A673 (cell line): ENCODE measurements around the gene SLC12A7. TPM values are rescaled to one million over a fixed set of nuclear protein-coding genes. Genes with fewer than 3 reads are reported as not detected.
"Not testable (repeated sequence)": the region's sequence is repeated elsewhere in the genome, so short reads cannot be mapped to it uniquely, and the experiment has no call there.

Experiments used
- BruUV-seq: library from RNA; stranded (reverse); fragments of 400-500 nt; replicated peaks from 2 replicates; lab custom pipeline; 2021; lab: Mats Ljungman, UMichigan
- CTCF ChIA-PET: fragments of 300-600 bp; sonication (Branson Sonifier 250); formaldehyde crosslinking; loops from one replicate; lab custom pipeline; 2022; ENCODE audit warnings: antibody characterized with exemption; lab: Charles Lee
- POLR2A ChIA-PET: fragments of 300-600 bp; sonication (Branson Sonifier 250); formaldehyde crosslinking; loops from one replicate; lab custom pipeline; 2022; ENCODE audit warnings: antibody characterized with exemption; ENCODE audit not compliant: low non-redundant PET; lab: Charles Lee
- DNase-seq: peaks from one replicate; pipeline ENCODE4 v3.0.0-alpha.2; 2015; ENCODE audit warnings: low spot score
- H3K27ac ChIP-seq: fragments of 200-600 bp; sonication (generic); 2 replicates; pipeline ENCODE4 v1.5.1; 2016; ENCODE audit warnings: mixed run types, low read depth, mild to moderate bottlenecking, mixed read lengths, antibody characterized with exemption, low read length; ENCODE audit not compliant: poor library complexity, severe bottlenecking
- H3K27me3 ChIP-seq: fragments of 200-600 bp; sonication (generic); replicated peaks from 2 replicates; pipeline ENCODE4 v1.6.1; 2017; ENCODE audit warnings: mixed run types, low read depth, mild to moderate bottlenecking, mixed read lengths, antibody characterized with exemption, low read length; ENCODE audit not compliant: insufficient read depth, poor library complexity
- H3K36me3 ChIP-seq: fragments of 200-600 bp; sonication (generic); 2 replicates; pipeline ENCODE4 v1.6.1; 2016; ENCODE audit warnings: mixed run types, mild to moderate bottlenecking, mixed read lengths, antibody characterized with exemption, low read length; ENCODE audit not compliant: insufficient read depth, poor library complexity, severe bottlenecking
- H3K4me1 ChIP-seq: fragments of 200-600 bp; sonication (generic); 2 replicates; pipeline ENCODE4 v1.6.1; 2017; ENCODE audit warnings: mixed run types, mild to moderate bottlenecking, mixed read lengths, antibody characterized with exemption, low read length; ENCODE audit not compliant: insufficient read depth, poor library complexity, severe bottlenecking
- H3K4me3 ChIP-seq: fragments of 200-600 bp; sonication (generic); 2 replicates; pipeline ENCODE4 v1.5.1; 2016; ENCODE audit warnings: low read depth, mixed run types, mild to moderate bottlenecking, mixed read lengths, low read length; ENCODE audit not compliant: poor library complexity, severe bottlenecking
- H3K9me3 ChIP-seq: fragments of 200-600 bp; sonication (generic); 2 replicates; pipeline ENCODE4 v1.6.1; 2016; ENCODE audit warnings: mixed run types, low read depth, mild to moderate bottlenecking, mixed read lengths, antibody characterized with exemption, low read length; ENCODE audit not compliant: poor library complexity, severe bottlenecking
- EZH2 ChIP-seq: fragments of 200-600 bp; sonication (generic); IDR thresholded peaks from 2 replicates; pipeline ENCODE4 v1.6.1; 2017; ENCODE audit warnings: borderline replicate concordance, low read depth, mild to moderate bottlenecking, mixed read lengths, antibody characterized with exemption, low read length; ENCODE audit not compliant: poor library complexity, severe bottlenecking
- intact Hi-C: fragments of 100-400 bp; cut with micrococcal nuclease; formaldehyde crosslinking; loops from one replicate; pipeline ENCODE4 v1.10.0; 2022; ENCODE audit not compliant: unreplicated experiment
- total RNA-seq: library from RNA; stranded (reverse); gene quantifications from 2 replicates; pipeline ENCODE4 v1.2.3, GENCODE V29; 2021
- TF ChIP-seq, protein P1 (sequence below): fragments of 300-800, 200-600 bp; sonication (generic); conservative IDR thresholded peaks from 2 replicates; pipeline ENCODE4 v1.5.1; 2017; ENCODE audit warnings: low read depth, mild to moderate bottlenecking, antibody characterized with exemption, low read length, moderate library complexity, mixed read lengths

SLC12A7 gene
- total RNA-seq, 1 experiment from 2014 or later, result 45.2 TPM

DNA sequence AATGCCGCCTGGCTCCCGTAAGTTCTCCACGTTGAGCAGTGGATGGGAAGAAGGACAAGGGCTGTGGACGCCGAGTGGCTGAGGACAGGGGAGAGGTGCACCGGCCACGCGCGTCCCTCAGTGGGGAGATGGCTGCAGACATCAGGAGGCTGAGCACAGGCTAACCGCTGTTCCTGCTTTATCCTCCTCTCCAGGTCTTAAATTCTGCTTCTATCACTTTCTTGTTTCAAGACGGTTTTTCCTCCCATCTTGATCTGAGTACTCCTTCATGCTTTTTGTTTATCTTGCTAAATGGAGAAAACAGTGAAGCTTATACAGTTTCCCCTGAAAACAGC lies 47.4 kb upstream of the SLC12A7 start:
- intact Hi-C loops, result no loop called here
- Histone ChIP-seq H3K9me3 (no peaks in the 10 kb centered on the region), H3K27me3 (peaks cover 19% of the 10 kb centered on the region), H3K36me3 (no peaks in the 10 kb centered on the region), H3K4me3 (no peak overlapping the region), H3K27ac (no peak overlapping the region), H3K4me1 (no peaks in the 10 kb centered on the region)
- TF ChIP-seq EZH2, result no peak
- TF ChIP-seq, protein P1, sequence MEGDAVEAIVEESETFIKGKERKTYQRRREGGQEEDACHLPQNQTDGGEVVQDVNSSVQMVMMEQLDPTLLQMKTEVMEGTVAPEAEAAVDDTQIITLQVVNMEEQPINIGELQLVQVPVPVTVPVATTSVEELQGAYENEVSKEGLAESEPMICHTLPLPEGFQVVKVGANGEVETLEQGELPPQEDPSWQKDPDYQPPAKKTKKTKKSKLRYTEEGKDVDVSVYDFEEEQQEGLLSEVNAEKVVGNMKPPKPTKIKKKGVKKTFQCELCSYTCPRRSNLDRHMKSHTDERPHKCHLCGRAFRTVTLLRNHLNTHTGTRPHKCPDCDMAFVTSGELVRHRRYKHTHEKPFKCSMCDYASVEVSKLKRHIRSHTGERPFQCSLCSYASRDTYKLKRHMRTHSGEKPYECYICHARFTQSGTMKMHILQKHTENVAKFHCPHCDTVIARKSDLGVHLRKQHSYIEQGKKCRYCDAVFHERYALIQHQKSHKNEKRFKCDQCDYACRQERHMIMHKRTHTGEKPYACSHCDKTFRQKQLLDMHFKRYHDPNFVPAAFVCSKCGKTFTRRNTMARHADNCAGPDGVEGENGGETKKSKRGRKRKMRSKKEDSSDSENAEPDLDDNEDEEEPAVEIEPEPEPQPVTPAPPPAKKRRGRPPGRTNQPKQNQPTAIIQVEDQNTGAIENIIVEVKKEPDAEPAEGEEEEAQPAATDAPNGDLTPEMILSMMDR, result no peak
- CTCF ChIA-PET, result no interaction called here
- no TSS peak for BruUV-seq
- DNase-seq, result no peak
- POLR2A ChIA-PET, result no interaction called here

DNA sequence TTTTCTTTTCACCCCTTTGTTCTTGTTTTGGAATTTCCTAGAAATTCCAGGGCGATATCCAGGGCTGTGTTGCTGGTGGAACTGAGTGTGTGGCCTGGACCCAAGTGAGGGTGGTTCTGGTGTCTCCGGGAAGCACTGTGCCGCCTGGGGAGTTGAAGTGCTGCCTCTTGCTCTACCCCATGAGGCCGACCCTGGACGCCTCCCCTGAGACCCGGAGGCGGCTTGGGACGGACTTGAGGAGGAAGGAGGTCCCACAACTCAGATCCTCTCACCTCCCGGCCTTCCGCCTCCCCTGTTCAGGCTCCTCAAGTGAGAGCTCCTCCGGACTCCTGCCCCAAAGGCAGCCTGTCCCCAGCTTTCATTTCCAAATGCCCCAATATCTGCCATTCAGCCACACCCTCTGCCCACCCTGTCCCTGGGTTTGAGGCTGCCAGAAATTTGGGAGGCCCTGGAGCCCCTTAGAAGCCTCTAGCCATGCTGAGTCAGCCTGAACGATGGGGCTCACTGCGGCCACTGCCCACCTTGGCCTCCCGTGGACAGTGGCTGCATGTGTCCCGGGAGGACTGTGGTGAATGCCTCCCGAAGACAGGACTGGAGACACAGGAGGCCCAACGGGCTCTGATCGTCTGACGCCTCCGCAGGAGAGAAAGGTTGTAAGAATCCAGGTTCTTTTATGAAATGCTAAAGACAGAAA lies 46.9 kb upstream of the SLC12A7 start:
- Histone ChIP-seq H3K36me3 (no peaks in the 10 kb centered on the region), H3K4me3 (no peak overlapping the region), H3K27ac (no peak overlapping the region), H3K4me1 (no peaks in the 10 kb centered on the region), H3K9me3 (no peaks in the 10 kb centered on the region), H3K27me3 (peaks cover 19% of the 10 kb centered on the region)
- BruUV-seq, result no TSS peak
- CTCF ChIA-PET, result no interaction called here
- POLR2A ChIA-PET, result no interaction called here
- no peak for TF ChIP-seq EZH2
- TF ChIP-seq, protein P1, result no peak
- intact Hi-C loops, result no loop called here
- no peak for DNase-seq

DNA sequence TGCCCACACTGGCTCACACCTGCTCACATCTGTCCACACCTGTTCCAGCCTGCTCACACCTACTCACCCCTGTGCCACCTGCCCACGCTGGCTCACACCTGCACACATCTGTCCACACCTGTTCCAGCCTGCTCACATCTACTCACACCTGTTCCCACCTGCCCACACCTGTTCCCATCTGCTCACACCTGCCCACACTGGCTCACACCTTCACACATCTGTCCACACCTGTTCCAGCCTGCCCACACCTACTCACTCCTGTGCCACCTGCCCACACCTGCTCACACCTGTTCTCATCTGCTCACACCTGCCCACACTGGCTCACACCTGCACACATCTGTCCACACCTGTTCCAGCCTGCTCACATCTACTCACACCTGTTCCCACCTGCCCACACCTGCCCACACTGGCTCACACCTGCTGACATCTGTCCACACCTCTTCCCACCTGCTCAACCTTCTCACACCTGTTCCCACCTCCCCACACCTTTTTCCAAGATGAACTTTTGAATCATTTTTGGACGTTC lies 45.7 kb upstream of the SLC12A7 start:
- intact Hi-C loops, H3K27ac ChIP-seq, BruUV-seq, H3K4me3 ChIP-seq, H3K36me3 ChIP-seq, POLR2A ChIA-PET, H3K4me1 ChIP-seq, DNase-seq, H3K9me3 ChIP-seq, CTCF ChIA-PET: not testable (repeated sequence)
- peaks cover 19% of the 10 kb centered on the region for H3K27me3 ChIP-seq
